ENCODE data around the gene MRPL34.

The MRPL34 gene

DNA sequence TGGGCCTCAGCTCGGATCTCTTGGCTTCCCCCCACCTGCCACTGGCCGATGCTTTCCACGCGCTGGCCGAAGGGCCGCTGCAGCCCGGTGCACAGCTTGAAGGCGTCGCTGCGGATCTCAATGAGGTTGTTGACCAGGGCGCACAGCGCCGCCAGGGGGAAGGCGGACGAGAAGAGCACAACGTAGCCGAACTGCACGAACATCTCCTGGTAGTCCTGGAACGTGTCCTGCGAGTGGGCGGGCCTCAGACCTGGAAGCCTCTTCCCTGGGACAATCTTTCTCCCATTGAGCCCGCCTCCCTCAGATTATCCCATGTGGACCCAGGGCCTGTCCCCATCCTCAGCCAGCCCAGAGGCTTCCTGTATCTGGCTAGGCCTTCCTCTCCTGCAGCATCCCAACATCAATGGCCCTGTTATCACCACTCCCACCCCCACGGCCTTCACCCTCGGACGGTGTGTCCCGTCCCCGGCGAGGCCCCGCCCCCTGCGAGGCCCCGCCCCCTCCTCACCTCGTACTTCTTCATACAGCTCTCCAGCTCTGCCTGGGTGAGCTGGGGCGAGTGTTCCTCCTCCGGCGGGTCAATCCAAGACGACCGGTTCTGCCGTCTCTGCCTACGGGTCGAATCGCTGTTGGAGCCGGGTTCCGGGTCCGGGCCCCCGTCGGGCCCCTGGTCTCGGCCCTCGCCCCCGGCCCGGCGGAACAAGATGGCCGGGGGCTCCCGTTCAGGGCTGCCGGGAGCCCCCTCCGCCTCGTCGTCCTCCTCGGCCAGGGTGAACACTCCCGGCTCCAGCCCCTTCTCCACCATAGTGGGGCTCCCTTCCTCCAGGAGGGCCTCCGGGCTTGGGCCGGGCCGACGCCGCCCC, 22.2 kb downstream of the MRPL34 start:
- H3K4me3 ChIP-seq (ENCODE audit: low read depth, low read length) = peak overlapping the region; percentile 51

DNA sequence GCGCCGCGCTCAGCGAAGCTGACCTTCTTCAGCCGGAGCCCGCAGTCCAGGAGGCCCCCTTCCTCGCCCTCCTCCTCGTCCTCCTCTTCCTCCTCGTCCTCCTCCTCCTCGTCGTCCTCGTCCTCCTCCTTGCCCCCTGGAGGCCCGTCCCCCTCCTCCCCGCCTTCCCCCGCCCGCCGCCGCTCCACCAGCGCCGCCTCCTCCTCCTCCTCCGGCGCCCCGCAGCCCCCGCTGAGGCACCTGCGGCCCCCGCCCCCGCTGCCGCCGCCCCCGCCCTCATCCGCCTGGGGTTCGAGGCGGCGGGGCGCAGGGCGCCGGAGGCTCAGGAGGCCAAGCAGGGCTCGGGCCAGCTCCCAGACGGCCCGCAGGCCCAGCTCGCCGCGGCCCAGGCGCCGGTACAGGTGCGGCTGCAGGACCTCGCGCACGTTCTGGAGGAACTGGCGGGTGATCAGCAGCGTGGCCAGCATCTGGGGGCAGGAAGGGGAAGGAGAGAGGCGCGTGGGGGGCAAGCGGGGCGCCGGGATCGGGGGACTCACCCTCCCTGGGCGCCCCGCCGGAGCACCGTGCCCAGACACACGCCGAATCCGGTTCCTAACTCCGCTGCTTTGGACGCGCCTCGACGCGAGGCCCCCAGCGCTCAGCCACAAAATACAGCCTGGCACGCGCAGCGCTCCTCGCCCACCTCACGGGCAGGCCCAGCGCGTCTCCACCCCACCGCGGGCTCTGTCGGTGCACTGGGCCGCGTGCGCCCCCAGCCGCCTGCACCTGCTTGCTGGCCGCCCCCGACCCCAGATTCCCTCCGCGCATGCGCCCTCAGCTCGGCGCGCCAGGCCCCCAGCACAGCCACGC, 23.1 kb downstream of the MRPL34 start:
- peak overlapping the region; percentile 51 for H3K4me3 ChIP-seq (ENCODE audit: low read depth, low read length)

DNA sequence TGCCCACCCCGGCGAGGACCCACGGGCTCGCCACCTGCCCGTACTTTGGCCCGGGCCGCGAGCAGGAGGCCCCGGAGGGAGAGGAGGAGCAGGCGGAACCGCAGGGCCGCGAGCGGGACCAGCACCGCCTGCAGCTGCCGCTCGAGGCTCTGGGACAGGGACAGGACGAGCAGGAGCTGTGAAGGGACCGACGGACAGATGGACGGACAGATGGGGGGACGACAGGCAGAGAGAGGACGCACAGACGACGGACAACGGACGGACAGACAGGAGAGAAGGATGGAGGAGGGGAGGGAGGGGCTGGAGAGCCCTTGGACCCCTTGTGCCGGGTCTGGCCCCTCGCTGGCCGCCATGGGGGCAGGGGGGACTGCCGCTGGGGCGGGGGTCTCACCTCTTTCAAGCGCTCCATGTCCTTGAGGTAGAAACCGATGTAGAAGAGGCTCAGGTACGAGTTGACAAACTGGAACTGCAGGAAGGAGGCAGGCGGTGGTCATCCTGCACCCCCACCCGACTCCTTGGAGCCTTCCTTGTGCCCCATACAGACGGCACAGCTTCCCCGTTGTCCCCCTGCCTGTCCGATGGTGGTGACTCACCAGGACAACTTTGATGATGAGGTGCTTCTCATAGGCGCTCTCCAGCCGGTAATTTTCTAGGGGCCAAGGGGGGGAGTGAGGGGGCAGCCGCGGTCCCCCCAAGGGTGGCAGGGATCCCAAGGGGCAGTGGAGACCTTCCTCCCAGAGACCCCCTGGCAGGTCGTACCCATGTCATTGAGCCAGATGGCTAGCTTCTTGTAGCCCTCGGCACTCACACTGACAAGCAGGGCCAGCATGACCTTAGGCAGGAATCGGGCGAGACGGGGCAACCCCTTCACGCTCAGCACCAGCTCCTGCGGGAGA, 23.9 kb downstream of the MRPL34 start:
- H3K4me3 ChIP-seq (ENCODE audit: low read depth, low read length) = no peak overlapping the region

DNA sequence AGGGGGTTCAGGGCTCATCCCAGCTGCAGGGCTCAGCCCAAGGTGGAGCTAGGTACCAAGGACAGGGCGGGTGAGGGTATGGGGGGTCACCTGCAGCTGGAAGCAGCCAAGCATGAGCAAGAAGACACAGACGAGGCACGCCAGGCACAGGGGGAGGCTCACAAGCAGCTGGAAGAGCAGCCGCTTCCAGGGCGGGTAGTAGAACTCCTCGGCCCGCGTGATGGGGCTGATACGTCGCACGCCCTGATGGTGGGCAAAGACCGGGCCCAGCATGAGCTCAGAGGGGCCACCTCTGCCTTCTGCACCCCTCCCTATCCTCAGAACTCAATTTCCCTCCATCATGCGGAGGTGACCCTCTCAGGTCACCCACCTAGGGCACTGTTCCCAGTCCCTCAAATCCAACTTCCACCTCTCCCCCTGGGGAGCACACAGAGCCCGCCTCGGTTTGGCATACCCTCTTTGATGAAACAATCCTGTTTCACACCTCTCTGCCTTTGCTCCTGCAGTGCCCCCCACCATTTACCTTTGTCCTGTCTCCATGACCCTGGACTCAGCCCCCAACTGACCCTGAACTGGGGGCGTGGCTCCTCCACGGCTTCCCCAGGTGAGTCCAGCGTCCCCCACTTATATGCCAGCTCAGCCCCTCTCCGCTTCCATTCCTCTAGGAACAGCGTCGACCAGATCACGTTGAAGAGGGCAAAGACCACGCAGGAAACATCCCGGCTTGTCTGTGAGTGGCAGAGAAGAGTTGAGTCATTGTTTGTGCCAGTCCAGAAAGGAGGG, 24.8 kb downstream of the MRPL34 start:
- H3K4me3 ChIP-seq (ENCODE audit: low read depth, low read length) = no peak overlapping the region

DNA sequence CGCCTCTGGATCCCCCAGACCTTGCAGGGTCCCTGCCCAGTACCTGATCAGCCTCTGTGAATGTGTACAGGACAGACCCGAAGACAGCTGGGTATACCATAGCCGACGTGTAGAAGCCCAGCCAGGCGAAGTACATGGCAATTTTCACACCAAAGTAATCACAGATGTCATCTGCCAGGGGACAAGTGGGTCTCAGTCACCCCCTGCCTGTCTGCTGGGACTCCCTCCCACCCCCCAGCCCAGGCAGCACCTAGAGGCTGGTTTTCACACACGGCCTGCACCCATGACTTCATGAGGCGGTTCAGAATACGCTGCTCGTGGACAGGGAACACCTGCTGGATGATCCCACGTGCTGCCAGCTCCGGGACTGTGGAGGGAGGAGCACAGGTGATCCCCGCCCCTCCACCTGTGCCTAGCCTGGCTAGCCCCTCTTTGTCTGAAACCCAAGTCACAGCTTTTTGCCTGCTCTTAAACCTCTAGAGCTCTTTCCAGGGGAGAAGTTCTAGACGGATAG, 25.4 kb downstream of the MRPL34 start:
- H3K4me3 ChIP-seq (ENCODE audit: low read depth, low read length) = no peak overlapping the region

DNA sequence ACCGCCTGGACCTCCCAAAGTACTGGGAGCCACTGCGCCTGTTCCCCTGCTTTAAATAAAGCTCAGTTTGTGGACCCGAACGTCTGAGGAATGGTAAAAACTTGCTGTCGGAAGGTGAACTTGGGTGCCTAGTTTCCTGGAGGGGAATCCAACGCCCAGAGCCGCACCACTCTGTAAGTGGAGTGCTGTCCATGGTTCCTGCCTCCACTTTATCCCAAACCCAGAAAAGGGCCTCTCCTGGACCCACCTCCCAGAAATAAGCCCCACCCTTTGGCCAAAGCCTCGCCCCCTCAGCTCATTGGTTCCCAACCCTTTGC, 26.6 kb downstream of the MRPL34 start:
- no peak overlapping the region for H3K4me3 ChIP-seq (ENCODE audit: low read depth, low read length)

DNA sequence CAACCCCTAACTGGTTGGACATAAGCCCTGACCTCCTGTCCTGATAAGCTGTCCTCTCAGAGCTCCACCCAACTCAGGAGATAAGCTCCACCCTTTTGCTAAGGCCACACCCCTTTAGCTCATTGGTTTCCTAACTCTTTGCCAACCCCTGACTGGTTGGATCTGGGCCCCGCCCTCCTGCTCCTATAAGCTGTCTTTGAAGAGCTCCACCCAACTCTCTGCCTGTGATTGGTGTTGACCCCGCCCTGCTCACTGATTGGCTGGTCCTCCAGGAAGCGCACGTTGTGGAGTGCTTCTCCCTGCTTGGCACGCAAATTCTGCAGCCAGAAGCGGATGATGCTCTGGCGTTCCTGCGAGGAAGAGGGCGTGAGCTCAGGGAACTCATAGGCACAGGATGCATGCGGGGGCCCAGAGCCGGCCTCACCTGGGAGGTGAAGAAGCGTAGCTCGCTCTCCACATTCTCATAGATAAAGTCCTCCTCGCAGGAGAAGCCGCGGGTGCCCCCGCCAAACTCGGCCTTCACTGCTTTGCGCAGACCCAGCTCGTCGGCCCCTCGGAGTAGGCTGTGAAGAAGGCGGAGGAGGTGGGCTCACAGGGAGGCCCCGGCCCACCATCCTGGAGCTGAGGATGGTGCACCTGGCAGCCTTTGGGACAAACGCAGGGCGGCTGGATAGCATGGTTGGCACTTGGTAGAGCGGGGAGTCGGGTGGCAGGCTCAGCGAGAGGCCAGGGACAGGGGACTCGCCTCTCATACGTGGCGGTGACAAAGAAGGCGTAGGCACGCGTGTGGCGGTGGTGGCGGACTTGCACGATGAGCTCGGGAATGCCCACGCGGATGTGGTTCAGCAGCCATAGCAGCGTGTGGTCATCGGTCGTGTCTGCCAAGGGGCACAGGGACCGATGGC, 27.3 kb downstream of the MRPL34 start:
- H3K4me3 ChIP-seq (ENCODE audit: low read depth, low read length) = no peak overlapping the region

DNA sequence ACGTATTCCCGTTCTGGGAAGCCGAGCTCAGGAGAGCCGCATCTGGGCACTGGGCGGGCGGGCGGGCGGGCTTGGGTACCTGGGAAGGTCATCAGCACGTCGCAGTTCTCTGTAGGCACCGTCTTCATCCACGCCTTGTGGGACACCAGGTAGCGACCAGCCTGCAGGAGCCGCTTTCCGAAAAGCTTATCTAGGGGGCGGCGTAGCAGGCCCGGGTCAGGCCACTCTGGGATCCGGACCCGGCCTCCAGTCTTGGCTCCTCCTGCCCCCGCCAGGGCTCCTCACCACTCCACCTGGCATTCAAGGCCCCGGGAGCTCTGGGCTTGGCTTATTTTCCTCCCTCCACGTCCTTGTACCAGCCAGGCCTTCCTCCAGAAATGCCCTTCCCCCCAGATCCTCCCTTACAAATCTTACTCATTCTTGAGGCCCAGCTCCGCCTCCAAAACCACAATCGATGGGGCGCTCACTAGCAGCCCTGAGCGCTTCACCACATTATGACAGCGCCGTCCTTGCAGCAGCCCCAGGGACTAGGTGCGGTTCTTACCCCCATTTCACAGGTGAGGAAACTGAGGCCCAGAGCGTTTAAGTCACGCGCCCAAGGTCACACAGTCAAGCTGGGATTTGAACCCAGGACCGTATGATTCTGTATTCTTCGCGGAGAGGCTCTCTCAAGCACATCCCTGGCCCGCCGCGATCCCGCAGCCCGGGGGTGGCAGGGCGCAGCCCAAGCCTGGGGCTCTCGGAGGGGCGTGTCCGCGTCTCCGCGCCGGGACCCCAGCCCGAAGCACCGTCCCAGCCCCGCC, 28.1 kb downstream of the MRPL34 start:
- H3K4me3 ChIP-seq (ENCODE audit: low read depth, low read length) = peak overlapping the region; percentile 69

DNA sequence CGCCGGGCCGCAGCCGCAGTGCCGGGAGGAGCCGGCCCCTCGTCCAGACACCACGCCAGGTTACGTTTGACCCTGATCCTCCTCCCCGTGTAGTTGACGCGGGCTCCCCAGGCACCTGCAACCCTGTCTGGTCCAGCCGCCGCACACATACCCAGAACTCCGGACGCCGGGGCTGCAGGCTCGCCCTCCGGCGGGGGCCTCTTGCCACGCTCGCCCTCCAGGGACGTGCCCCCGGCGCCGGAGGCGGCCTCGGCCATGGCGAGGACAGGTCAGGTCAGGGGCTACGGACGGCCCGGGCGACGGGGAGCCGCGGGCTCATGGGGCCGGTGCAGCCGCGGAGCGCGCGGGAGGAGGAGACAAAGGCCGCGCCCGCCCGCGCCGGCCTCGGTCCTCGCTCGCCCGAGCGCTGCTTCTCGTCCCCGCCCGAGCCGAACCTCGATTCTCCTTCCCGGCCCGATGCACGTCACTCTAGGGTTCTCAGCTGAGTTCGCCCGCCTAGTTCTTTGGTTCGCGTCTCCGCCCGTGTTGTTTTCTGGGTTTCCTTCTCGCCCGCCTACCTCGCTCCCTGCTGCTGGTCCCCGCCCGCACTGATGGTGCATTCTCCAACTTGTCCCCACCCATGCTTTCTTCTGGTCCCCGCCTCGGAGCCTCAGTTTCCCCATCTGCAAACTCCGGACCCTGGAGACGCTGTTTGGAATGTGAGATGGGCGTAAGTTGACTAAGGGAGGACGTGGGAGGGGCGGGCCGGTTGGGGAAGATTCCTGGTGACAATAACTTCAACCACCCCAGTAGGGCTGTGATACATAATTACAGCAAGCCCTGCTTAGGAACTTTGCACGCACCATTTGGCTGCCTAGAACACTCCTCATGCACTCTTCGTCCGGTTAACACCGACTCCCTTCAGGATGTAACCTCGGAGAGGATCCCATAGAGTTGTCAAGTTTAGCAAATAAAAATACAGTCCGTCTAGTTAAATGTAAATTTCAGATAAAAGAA, 29.0 kb downstream of the MRPL34 start, which contains the start of gene ANO8:
ANO8 (minus strand) TSS at position 442 of the 996 bp plus-strand sequence; CDS start at position 257, 185 bp downstream.
- H3K4me3 ChIP-seq (ENCODE audit: low read depth, low read length) = peak within 1 kb of the TSS; percentile 69

DNA sequence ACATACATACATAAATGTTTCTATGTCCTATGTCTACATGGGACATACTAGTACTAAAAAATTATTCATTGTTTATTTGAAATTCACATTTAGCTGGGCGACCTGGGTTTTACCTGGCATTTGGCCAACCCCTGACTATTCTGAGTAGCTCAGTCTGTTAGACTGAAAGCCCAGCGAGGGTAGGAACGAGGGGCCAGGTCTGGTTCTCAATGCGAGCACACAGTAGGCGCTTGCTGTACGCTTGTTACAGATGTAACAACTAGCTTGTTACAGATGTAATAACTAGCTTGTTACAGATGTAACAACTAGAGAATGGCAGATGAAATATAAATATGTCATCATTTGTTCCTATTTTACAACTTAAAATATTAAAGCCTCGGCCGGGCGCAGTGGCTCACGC, 29.9 kb downstream of the MRPL34 start:
- no peak overlapping the region for H3K4me3 ChIP-seq (ENCODE audit: low read depth, low read length)

DNA sequence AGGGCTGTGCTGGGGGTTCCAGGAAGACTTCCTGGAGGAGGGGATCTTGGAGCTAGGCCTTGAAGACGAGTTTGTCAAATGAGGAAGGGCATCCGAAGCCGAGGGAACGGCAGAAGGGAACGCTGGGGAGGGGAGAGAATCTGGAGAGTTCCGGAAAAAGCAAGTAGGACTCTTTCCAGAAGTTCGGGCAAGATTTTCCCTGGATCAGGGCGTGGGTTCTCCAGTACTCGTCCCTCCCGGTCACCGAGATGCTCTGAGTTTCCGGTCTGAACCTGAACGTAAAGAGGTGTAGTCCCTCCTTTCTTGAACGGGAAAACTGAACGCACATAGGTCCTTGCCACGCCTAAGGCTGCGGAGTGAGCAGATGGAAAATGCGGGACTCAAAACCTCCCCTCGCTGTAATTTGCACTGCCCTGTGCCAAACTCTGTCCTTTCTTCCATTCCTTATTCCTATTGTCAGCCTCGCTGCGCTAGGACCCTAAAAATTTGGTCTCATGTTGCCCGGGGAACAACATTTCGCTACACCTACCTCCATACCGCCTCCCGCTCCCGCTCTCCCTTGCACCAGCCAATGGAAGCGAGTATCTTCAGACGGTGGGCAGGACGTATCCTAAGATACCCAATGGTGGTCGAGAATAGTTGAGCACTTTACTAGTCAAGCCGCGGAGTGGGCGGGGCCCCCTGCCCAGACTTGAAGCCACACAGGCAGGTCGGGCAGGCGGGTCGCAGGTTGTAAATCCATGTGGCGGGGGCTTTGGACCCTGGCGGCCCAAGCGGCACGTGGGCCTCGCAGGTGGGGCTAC, 31.4 kb downstream of the MRPL34 start, which contains the start of gene GTPBP3:
GTPBP3 (plus strand) TSS at position 682 of the 803 bp plus-strand sequence; CDS start at position 741, 59 bp downstream.
- peak within 1 kb of the TSS; percentile 96 for H3K4me3 ChIP-seq (ENCODE audit: low read depth, low read length)

DNA sequence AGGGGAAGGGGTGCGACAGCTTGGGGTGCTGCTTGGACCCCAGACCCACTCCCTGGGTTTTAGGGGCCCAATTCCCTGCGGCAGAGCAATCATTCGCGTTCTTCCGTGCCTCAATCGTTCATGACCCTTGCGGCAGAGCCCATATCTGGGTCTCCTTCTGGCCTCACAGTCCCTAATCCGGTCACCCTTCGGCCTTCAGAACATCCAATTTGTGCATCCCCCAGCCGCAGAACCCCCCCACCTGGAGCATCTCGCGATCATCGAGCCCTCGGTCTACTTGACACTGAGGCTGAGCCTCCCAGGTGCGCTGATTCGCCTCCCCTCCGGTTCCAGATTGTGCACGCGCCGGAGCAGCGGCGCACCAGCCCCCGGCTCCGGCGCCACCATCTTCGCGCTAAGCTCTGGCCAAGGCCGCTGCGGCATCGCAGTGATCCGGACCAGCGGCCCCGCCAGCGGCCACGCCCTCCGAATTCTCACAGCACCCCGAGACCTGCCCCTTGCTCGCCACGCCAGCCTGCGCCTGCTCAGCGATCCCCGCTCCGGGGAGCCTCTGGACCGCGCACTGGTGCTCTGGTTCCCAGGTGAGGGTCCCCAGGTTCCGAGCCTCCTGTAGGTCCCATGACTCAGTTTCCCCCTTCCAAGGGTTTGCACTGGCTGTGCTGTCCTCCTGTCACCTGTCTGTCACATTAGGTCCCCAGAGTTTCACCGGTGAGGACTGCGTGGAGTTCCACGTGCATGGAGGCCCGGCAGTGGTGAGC, 32.2 kb downstream of the MRPL34 start:
- H3K4me3 ChIP-seq (ENCODE audit: low read depth, low read length) = peak overlapping the region; percentile 96

DNA sequence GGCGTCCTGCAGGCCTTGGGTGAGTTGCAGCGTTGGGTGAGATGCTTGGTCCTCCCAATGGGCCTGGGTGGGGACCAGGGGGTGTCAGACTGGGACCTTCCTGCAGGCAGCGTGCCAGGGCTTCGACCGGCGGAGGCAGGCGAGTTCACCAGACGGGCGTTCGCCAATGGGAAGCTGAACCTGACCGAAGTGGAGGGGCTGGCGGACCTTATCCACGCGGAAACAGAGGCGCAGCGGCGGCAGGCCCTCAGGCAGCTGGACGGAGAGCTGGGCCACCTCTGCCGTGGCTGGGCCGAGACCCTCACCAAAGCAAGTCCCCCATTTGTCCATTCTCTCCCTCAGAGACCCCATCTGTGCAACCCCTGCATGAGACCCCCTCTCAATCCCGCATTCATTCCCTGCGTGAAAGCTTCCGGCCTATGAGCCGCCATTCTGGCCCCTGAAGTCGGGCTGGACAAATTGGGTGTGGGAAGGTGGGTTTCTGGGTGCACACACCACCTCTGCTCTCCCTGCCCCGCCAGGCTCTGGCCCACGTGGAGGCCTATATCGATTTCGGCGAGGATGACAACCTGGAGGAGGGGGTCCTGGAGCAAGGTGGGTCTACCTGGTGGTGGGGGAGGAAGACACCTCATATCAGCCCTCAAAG, 32.9 kb downstream of the MRPL34 start:
- H3K4me3 ChIP-seq (ENCODE audit: low read depth, low read length) = peak overlapping the region; percentile 96

DNA sequence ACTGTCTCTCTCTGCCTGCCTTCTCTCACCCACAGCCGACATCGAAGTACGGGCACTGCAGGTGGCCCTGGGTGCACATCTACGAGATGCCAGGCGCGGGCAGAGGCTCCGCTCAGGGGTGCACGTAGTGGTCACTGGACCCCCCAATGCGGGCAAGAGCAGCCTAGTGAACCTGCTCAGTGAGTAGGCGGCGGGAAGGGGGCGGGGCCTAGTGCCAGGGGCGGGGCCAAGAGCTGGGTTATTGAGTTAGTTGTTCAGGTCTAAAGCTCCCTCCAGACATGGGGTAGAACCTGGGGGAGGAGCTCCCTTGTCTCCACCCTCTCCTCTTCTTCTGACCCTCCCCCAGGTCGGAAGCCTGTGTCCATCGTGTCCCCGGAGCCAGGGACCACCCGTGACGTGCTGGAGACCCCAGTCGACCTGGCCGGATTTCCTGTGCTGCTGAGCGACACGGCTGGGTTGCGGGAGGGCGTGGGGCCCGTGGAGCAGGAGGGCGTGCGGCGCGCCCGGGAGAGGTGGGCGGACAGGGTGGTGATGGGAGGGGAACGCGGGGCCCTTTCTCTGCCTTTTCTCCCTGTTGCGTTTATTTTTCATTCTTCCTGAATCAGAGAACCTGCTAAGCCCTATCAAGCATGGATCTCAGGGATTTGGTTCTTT, 33.5 kb downstream of the MRPL34 start:
- H3K4me3 ChIP-seq (ENCODE audit: low read depth, low read length) = no peak overlapping the region
